Stomach (tissue), 4 donors: Measurements from ENCODE around the gene ADAMTSL4.

ENCODE experiments used
- POLR2AphosphoS5 ChIP-seq, 3 donors: sonication (generic); formaldehyde crosslinking; IDR thresholded peaks; one replicate each; pipeline ENCODE4 v1.6.1; 2016; ENCODE audit warnings: antibody characterized with exemption in 3 of 3
- TF ChIP-seq, protein P1 (sequence below), 7 experiments: fragments of 450-650 bp in 4 of 7; fragments of 200-600 bp in 3 of 7; sonication (generic) in 3 of 7; IDR thresholded peaks; one replicate each; pipeline ENCODE4 v1.5.1; 2016 to 2019; ENCODE audit warnings: antibody characterized with exemption in 7 of 7, control low read depth in 2 of 7, mild to moderate bottlenecking in 1 of 7

DNA sequence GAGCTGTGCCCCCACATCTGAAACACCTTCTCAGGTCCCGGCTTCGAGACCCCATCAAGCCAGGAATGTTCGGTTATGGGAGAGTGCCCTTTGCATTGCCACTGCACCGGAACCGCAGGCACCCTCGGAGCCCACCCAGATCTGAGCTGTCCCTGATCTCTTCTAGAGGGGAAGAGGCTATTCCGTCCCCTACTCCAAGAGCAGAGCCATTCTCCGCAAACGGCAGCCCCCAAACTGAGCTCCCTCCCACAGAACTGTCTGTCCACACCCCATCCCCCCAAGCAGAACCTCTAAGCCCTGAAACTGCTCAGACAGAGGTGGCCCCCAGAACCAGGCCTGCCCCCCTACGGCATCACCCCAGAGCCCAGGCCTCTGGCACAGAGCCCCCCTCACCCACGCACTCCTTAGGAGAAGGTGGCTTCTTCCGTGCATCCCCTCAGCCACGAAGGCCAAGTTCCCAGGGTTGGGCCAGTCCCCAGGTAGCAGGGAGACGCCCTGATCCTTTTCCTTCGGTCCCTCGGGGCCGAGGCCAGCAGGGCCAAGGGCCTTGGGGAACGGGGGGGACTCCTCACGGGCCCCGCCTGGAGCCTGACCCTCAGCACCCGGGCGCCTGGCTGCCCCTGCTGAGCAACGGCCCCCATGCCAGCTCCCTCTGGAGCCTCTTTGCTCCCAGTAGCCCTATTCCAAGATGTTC lies 4.3 kb downstream of the ADAMTSL4 start:
- TF ChIP-seq, protein P1, sequence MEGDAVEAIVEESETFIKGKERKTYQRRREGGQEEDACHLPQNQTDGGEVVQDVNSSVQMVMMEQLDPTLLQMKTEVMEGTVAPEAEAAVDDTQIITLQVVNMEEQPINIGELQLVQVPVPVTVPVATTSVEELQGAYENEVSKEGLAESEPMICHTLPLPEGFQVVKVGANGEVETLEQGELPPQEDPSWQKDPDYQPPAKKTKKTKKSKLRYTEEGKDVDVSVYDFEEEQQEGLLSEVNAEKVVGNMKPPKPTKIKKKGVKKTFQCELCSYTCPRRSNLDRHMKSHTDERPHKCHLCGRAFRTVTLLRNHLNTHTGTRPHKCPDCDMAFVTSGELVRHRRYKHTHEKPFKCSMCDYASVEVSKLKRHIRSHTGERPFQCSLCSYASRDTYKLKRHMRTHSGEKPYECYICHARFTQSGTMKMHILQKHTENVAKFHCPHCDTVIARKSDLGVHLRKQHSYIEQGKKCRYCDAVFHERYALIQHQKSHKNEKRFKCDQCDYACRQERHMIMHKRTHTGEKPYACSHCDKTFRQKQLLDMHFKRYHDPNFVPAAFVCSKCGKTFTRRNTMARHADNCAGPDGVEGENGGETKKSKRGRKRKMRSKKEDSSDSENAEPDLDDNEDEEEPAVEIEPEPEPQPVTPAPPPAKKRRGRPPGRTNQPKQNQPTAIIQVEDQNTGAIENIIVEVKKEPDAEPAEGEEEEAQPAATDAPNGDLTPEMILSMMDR (IDR thresholded peaks at IDR 0.05), result no peak
- no peak for TF ChIP-seq POLR2AphosphoS5 (IDR thresholded peaks at IDR 0.05)
